Measurements from ENCODE around the gene UPK3A.
A peak's percentile ranks its signal among the peaks of the same experiment; 100 is the strongest.

Gene UPK3A

GRCh38 chr22:45284705-45285262, at the start of gene UPK3A:
UPK3A (plus strand) TSS chr22:45284949; CDS start chr22:45285014, 65 bp downstream.
- DNase-seq (ENCODE audit: low spot score): peak; percentile 85

GRCh38 chr22:45235101-45235777, 49.5 kb upstream of the UPK3A start:
- peak; percentile 76 for DNase-seq (ENCODE audit: low spot score)

GRCh38 chr22:45235851-45236342, 48.9 kb upstream of the UPK3A start:
- peak; percentile 67 for DNase-seq (ENCODE audit: low spot score)

GRCh38 chr22:45237065-45237990, 47.4 kb upstream of the UPK3A start:
- no peak for DNase-seq (ENCODE audit: low spot score)

GRCh38 chr22:45238076-45238956, 46.4 kb upstream of the UPK3A start:
- DNase-seq (ENCODE audit: low spot score): no peak

- DNase-seq (ENCODE audit: low spot score): no peak
Observed at GRCh38 chr22:45238957-45239680, 45.6 kb upstream of the UPK3A start.

- DNase-seq (ENCODE audit: low spot score): no peak
Observed at GRCh38 chr22:45239681-45240051, 45.1 kb upstream of the UPK3A start.

- no peak for DNase-seq (ENCODE audit: low spot score)
Observed at GRCh38 chr22:45240104-45240809, 44.5 kb upstream of the UPK3A start.

- peak; percentile 94 for DNase-seq (ENCODE audit: low spot score)
Observed at GRCh38 chr22:45240810-45241631, 43.7 kb upstream of the UPK3A start, which contains the start of gene KIAA0930. KIAA0930 (minus strand) TSS chr22:45240894; CDS start chr22:45240703, 191 bp downstream.

- no peak for DNase-seq (ENCODE audit: low spot score)
Observed at GRCh38 chr22:45242778-45243191, 42.0 kb upstream of the UPK3A start.

GRCh38 chr22:45244916-45245315, 39.8 kb upstream of the UPK3A start:
- no peak for DNase-seq (ENCODE audit: low spot score)

GRCh38 chr22:45246060-45246985, 38.4 kb upstream of the UPK3A start:
- DNase-seq (ENCODE audit: low spot score): no peak

GRCh38 chr22:45248832-45249561, 35.8 kb upstream of the UPK3A start:
- peak; percentile 41 for DNase-seq (ENCODE audit: low spot score)

GRCh38 chr22:45251825-45252224, 32.9 kb upstream of the UPK3A start:
- DNase-seq (ENCODE audit: low spot score): no peak

- DNase-seq (ENCODE audit: low spot score): no peak
Observed at GRCh38 chr22:45253039-45253641, 31.6 kb upstream of the UPK3A start.

GRCh38 chr22:45254388-45254787, 30.4 kb upstream of the UPK3A start:
- no peak for DNase-seq (ENCODE audit: low spot score)

GRCh38 chr22:45254789-45255278, 29.9 kb upstream of the UPK3A start:
- DNase-seq (ENCODE audit: low spot score): no peak

Data from germinal center (tissue), 1 donor.